H1 (cell line): ENCODE measurements around the gene INPP4B.

Experiments used
- CHD2 ChIP-seq: IDR thresholded peaks from 2 replicates; pipeline ENCODE4 v1.6.1; 2012; ENCODE audit warnings: low read length, improper control_type of control experiment
- CTCF ChIP-seq, 3 experiments: IDR thresholded peaks; 1 replicate in 2 of 3; 2 replicates in 1 of 3; pipeline versions ENCODE4 v1.5.1 to v1.6.1; 2011; ENCODE audit warnings: low read length in 3 of 3, mild to moderate bottlenecking in 3 of 3, inconsistent platforms in 2 of 3, low read depth in 1 of 3, moderate library complexity in 1 of 3; ENCODE audit not compliant: insufficient read depth in 1 of 3; ENCODE audit errors: control extremely low read depth in 1 of 3
- EP300 ChIP-seq, 2 experiments: IDR thresholded peaks; 1 replicate in 1 of 2; 2 replicates in 1 of 2; pipeline ENCODE4 v1.6.1; 2011 to 2012; ENCODE audit warnings: low read depth in 2 of 2, low read length in 2 of 2, mild to moderate bottlenecking in 2 of 2, borderline replicate concordance in 1 of 2, inconsistent platforms in 1 of 2, moderate library complexity in 1 of 2
- HDAC2 ChIP-seq, 2 experiments: fragments of 300-600 bp in 1 of 2; sonication (generic) in 1 of 2; IDR thresholded peaks; 2 replicates each; pipeline ENCODE4 v1.6.1; 2011 to 2012; ENCODE audit warnings: low read depth in 2 of 2, low read length in 2 of 2, mild to moderate bottlenecking in 2 of 2, moderate library complexity in 2 of 2, borderline replicate concordance in 1 of 2, inconsistent platforms in 1 of 2
- POLR2AphosphoS5 ChIP-seq: IDR thresholded peaks from 2 replicates; pipeline ENCODE4 v1.6.1; 2011; ENCODE audit warnings: low read depth, low read length
- RFX5 ChIP-seq: IDR thresholded peaks from 2 replicates; pipeline ENCODE4 v1.6.1; 2011; ENCODE audit warnings: low read depth, low read length, improper control_type of control experiment, borderline replicate concordance
- SP1 ChIP-seq: IDR thresholded peaks from 2 replicates; pipeline ENCODE4 v1.6.1; 2011; ENCODE audit warnings: low read depth, low read length
- SUZ12 ChIP-seq: fragments of 200-600 bp; sonication (generic); IDR thresholded peaks from 2 replicates; pipeline ENCODE4 v1.6.1; 2012; ENCODE audit warnings: mild to moderate bottlenecking, inconsistent platforms, low read length, moderate library complexity, mixed read lengths
- TAF1 ChIP-seq: IDR thresholded peaks from 2 replicates; pipeline ENCODE4 v1.6.1; 2011; ENCODE audit warnings: mild to moderate bottlenecking, low read depth, low read length
- TAF7 ChIP-seq: optimal IDR thresholded peaks from 2 replicates; pipeline ENCODE3; 2011; ENCODE audit warnings: low read depth, mild to moderate bottlenecking, inconsistent platforms, low read length, moderate library complexity, borderline replicate concordance
- ZNF274 ChIP-seq: IDR thresholded peaks from 2 replicates; pipeline ENCODE4 v1.7.0; 2012; ENCODE audit warnings: low read length, borderline replicate concordance; ENCODE audit errors: extremely low read depth
- TF ChIP-seq, protein P1 (sequence below): IDR thresholded peaks from 2 replicates; pipeline ENCODE4 v1.6.1; 2011; ENCODE audit warnings: low read length, improper control_type of control experiment
- TF ChIP-seq, protein P2 (sequence below): IDR thresholded peaks from 2 replicates; pipeline ENCODE4 v1.6.1; 2012; ENCODE audit warnings: low read length, inconsistent platforms

- TF ChIP-seq, protein P1, sequence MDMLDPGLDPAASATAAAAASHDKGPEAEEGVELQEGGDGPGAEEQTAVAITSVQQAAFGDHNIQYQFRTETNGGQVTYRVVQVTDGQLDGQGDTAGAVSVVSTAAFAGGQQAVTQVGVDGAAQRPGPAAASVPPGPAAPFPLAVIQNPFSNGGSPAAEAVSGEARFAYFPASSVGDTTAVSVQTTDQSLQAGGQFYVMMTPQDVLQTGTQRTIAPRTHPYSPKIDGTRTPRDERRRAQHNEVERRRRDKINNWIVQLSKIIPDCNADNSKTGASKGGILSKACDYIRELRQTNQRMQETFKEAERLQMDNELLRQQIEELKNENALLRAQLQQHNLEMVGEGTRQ, result no peak
- TF ChIP-seq EP300 (IDR thresholded peaks at IDR 0.05; ENCODE audit: borderline replicate concordance in 1 of 2, low read depth in 2 of 2, low read length in 2 of 2), result no peak
- TF ChIP-seq RFX5, result no peak
- no peak for TF ChIP-seq ZNF274
- no peak for TF ChIP-seq POLR2AphosphoS5
- TF ChIP-seq, protein P2, sequence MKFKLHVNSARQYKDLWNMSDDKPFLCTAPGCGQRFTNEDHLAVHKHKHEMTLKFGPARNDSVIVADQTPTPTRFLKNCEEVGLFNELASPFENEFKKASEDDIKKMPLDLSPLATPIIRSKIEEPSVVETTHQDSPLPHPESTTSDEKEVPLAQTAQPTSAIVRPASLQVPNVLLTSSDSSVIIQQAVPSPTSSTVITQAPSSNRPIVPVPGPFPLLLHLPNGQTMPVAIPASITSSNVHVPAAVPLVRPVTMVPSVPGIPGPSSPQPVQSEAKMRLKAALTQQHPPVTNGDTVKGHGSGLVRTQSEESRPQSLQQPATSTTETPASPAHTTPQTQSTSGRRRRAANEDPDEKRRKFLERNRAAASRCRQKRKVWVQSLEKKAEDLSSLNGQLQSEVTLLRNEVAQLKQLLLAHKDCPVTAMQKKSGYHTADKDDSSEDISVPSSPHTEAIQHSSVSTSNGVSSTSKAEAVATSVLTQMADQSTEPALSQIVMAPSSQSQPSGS, result no peak
- no peak for TF ChIP-seq CTCF (IDR thresholded peaks at IDR 0.05; ENCODE audit: control extremely low read depth in 1 of 3, insufficient read depth in 1 of 3, low read depth in 1 of 3, low read length in 3 of 3)
- no peak for TF ChIP-seq TAF1
- TF ChIP-seq HDAC2 (IDR thresholded peaks at IDR 0.05; ENCODE audit: borderline replicate concordance in 1 of 2, low read depth in 2 of 2, low read length in 2 of 2), result no peak
- no peak for TF ChIP-seq SUZ12
- no peak for TF ChIP-seq SP1
- TF ChIP-seq CHD2, result no peak
- TF ChIP-seq TAF7, result no peak
These were observed 564.1 kb downstream of the INPP4B start for GRCh38 chr4:142281999-142282398.
